Activated CD8-positive, alpha-beta T cell treated with anti-CD3 and anti-CD28 coated beads for 36 hours (primary cell): Measurements from ENCODE around the gene RBM28. TPM values are rescaled to one million over a fixed set of nuclear protein-coding genes. Genes with fewer than 3 reads are reported as not detected.

Source experiments
- ATAC-seq: fragments of 200-7000 bp; cut with Tn5 transposase; one replicate; pipeline ENCODE4 v1.10.0; 2021; ENCODE audit warnings: mild to moderate bottlenecking, moderate library complexity
- CTCF ChIA-PET: fragments of 350-600 bp; sonication (Branson Sonifier 250); formaldehyde crosslinking; loops from one replicate; lab custom pipeline; 2021; ENCODE audit warnings: antibody characterized with exemption; lab: Charles Lee
- POLR2A ChIA-PET: fragments of 350-600 bp; sonication (Branson Sonifier 250); formaldehyde crosslinking; loops from one replicate; lab custom pipeline; 2021; ENCODE audit warnings: antibody characterized with exemption; lab: Charles Lee
- DNase-seq: peaks from one replicate; pipeline ENCODE4 v3.0.0-alpha.2; 2020
- H3K27ac Mint-ChIP-seq: one replicate; pipeline ENCODE4 v1.8.0; 2021; ENCODE audit warnings: mild to moderate bottlenecking, mixed read lengths
- H3K27me3 Mint-ChIP-seq: one replicate; pipeline ENCODE4 v1.8.0; 2021; ENCODE audit warnings: mixed read lengths
- H3K36me3 Mint-ChIP-seq: one replicate; pipeline ENCODE4 v1.8.0; 2021; ENCODE audit warnings: low read depth, mixed read lengths
- H3K4me1 Mint-ChIP-seq: one replicate; pipeline ENCODE4 v1.8.0; 2021; ENCODE audit warnings: low read depth, mixed read lengths
- H3K4me3 Mint-ChIP-seq: one replicate; pipeline ENCODE4 v1.8.0; 2021; ENCODE audit warnings: mild to moderate bottlenecking, moderate library complexity, mixed read lengths
- H3K9me3 Mint-ChIP-seq: one replicate; pipeline ENCODE4 v1.8.0; 2021; ENCODE audit warnings: mixed read lengths
- intact Hi-C: fragments of 100-400 bp; cut with micrococcal nuclease; formaldehyde crosslinking; loops from one replicate; pipeline ENCODE4 v1.10.0; 2022
- total RNA-seq, 2 experiments: library from RNA; stranded (reverse); gene quantifications; one replicate each; pipeline ENCODE4 v1.2.3, GENCODE V29; 2021
- TF ChIP-seq, protein P1 (sequence below): fragments of 200-600 bp; IDR thresholded peaks from one replicate; pipeline ENCODE4 v1.8.0; 2022; ENCODE audit warnings: antibody characterized with exemption, mild to moderate bottlenecking

The RBM28 gene
- total RNA-seq, 2 experiments from 2014 or later: 55.3 to 55.6 TPM

DNA sequence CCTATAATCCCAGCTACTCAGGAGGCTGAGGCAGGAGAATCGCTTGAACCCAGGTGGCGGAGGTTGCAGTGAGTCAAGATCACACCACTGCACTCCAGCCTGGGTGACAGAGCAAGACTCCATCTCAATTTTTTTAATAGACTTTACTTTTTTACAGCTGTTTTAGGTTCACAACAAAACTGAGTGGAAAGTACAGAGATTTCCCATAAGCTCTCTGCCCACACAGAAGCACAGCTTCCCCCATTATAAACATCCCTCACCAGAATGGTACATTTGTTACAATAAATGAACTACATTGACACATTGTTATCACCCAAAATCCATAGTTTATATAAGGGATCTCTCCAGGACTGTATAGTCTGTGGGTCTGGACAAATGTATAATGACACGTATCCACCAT lies 32.4 kb upstream of the RBM28 start:
- TF ChIP-seq, protein P1, sequence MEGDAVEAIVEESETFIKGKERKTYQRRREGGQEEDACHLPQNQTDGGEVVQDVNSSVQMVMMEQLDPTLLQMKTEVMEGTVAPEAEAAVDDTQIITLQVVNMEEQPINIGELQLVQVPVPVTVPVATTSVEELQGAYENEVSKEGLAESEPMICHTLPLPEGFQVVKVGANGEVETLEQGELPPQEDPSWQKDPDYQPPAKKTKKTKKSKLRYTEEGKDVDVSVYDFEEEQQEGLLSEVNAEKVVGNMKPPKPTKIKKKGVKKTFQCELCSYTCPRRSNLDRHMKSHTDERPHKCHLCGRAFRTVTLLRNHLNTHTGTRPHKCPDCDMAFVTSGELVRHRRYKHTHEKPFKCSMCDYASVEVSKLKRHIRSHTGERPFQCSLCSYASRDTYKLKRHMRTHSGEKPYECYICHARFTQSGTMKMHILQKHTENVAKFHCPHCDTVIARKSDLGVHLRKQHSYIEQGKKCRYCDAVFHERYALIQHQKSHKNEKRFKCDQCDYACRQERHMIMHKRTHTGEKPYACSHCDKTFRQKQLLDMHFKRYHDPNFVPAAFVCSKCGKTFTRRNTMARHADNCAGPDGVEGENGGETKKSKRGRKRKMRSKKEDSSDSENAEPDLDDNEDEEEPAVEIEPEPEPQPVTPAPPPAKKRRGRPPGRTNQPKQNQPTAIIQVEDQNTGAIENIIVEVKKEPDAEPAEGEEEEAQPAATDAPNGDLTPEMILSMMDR: no peak
- CTCF ChIA-PET: interaction anchor here (1.8 to 4.6 kb wide), 2 partner anchors 11 to 23 kb away, joined by 4 to 28 read pairs; no protein-coding TSS in a partner anchor
- POLR2A ChIA-PET: no interaction called here
- Mint-ChIP-seq H3K9me3 (no peaks in the 10 kb centered on the region), H3K27me3 (peaks cover 4% of the 10 kb centered on the region), H3K27ac (no peak overlapping the region), H3K4me3 (no peak overlapping the region), H3K36me3 (no peaks in the 10 kb centered on the region), H3K4me1 (no peaks in the 10 kb centered on the region)
- ATAC-seq (no peak), DNase-seq (no peak)
- intact Hi-C loops: no loop called here

DNA sequence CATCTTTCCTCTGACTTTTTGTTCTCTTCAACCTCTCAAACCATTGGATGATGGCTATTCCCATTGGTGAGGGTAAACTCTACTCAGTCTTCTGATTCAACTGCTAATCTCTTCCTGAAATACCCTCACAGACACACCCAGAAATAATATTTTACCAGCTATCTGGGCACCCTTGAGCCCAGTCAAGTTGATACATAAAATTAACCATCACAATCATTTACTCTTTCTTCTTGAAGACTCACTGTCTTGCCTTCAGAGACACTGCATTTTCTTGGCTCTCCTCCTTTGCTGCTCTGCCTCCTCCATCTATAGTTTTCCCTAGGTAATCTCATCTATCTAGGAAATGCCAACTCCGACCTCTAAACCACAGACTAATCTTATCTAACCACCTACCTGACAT lies 30.3 kb upstream of the RBM28 start:
- H3K4me3 Mint-ChIP-seq: no peak overlapping the region
- no peaks in the 10 kb centered on the region for H3K4me1 Mint-ChIP-seq
- no peak overlapping the region for H3K27ac Mint-ChIP-seq
- ChIA-PET CTCF (interaction anchor here (0.6 to 5.1 kb wide), 7 partner anchors 11 to 53 kb away, joined by 3 to 38 read pairs (median 5); no protein-coding TSS in a partner anchor), POLR2A (no interaction called here)
- intact Hi-C loops: no loop called here
- TF ChIP-seq, protein P1: no peak
- H3K9me3 Mint-ChIP-seq: no peaks in the 10 kb centered on the region
- DNase-seq (no peak), ATAC-seq (no peak)
- no peaks in the 10 kb centered on the region for H3K36me3 Mint-ChIP-seq
- peaks cover 6% of the 10 kb centered on the region for H3K27me3 Mint-ChIP-seq

DNA sequence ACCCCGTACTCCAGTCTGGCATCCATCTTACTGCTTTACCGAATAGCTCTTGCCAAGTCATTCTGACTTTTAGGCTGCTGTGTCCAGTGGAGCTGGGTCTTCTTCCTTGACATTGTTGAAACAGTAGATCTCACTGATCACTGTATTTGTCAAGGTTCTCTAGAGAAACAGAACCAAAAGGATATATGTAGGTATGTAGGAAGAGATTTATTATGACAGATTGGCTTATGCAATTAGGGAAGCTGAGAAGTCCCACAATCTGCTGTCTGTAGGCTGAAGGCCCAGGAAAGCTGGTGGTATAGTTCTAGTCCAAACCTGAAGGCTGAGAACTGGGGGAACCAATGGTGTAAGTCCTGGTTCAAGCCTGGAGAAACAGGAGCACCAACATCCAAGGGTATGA lies 29.9 kb upstream of the RBM28 start:
- no peaks in the 10 kb centered on the region for H3K36me3 Mint-ChIP-seq
- H3K4me1 Mint-ChIP-seq: no peaks in the 10 kb centered on the region
- TF ChIP-seq, protein P1: no peak
- ATAC-seq (no peak), DNase-seq (no peak)
- intact Hi-C loops: no loop called here
- H3K27ac Mint-ChIP-seq: no peak overlapping the region
- H3K27me3 Mint-ChIP-seq: peaks cover 6% of the 10 kb centered on the region
- no peak overlapping the region for H3K4me3 Mint-ChIP-seq
- H3K9me3 Mint-ChIP-seq: no peaks in the 10 kb centered on the region
- ChIA-PET POLR2A (interaction anchor here (0.5 kb wide), 1 partner anchor 23 kb away, joined by 3 read pairs; no protein-coding TSS in a partner anchor), CTCF (interaction anchor here (0.6 to 5.1 kb wide), 9 partner anchors 8 to 53 kb away, joined by 3 to 38 read pairs (median 5); no protein-coding TSS in a partner anchor)

DNA sequence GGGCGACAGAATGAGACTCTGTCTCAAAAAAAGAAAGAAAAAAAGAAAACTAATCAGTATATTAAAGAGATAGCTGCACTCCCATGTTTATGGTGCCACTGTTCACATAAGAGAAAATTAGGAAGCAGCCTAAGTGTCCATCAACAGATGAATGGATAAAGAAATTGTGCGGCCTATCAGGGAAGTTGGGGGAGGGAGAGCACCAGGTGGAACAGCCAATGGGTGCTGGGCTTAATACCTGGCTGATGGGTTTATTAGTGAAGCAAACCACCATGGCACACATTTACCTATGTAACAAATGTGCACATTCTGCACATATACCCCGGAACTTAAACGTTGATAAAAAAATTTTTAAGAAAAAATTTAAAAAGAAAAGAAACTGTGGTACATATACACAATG lies 26.8 kb upstream of the RBM28 start:
- intact Hi-C loops: no loop called here
- ATAC-seq: no peak
- no peaks in the 10 kb centered on the region for H3K36me3 Mint-ChIP-seq

DNA sequence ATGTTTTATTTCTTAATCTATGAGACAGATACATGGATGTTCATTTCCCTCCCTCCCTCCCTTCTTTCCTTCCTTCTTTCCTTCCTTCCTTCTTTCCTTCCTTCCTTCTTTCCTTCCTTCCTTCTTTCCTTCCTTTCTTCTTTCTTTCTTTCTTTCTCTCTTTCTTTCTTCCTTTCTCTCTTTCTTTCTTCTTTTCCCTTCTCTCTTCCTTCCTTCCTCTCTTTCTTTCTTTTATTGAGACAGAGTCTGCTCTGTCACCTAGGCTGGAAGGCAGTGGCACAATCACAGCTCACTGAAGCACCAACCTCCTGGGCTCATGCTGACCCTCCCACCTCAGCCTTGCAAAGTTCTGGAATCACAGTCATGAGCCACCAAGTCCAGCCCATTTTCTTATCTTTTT lies 23.3 kb upstream of the RBM28 start:
- Mint-ChIP-seq H3K36me3 (no peaks in the 10 kb centered on the region), H3K4me1 (peaks cover 10% of the 10 kb centered on the region), H3K4me3 (no peak overlapping the region), H3K27ac (no peak overlapping the region), H3K27me3 (peaks cover 34% of the 10 kb centered on the region), H3K9me3 (no peaks in the 10 kb centered on the region)
- ATAC-seq (no peak), DNase-seq (no peak)
- CTCF ChIA-PET: interaction anchor here (0.8 to 1.8 kb wide), 3 partner anchors 18 to 20 kb away, joined by 3 to 11 read pairs (median 4); no protein-coding TSS in a partner anchor
- TF ChIP-seq, protein P1: no peak
- intact Hi-C loops: no loop called here
- POLR2A ChIA-PET: interaction anchor here (1.0 kb wide), 1 partner anchor 17 kb away, joined by 4 read pairs; no protein-coding TSS in a partner anchor

More for the DNA sequence above, 26.8 kb upstream of the RBM28 start:
- no peaks in the 10 kb centered on the region for H3K4me1 Mint-ChIP-seq
- H3K9me3 Mint-ChIP-seq: no peaks in the 10 kb centered on the region
- TF ChIP-seq, protein P1: no peak
- POLR2A ChIA-PET: no interaction called here
- peaks cover 14% of the 10 kb centered on the region for H3K27me3 Mint-ChIP-seq
- no peak overlapping the region for H3K27ac Mint-ChIP-seq
- no peak overlapping the region for H3K4me3 Mint-ChIP-seq
- DNase-seq: no peak
- CTCF ChIA-PET: interaction anchor here (0.8 to 5.1 kb wide), 3 partner anchors 11 to 23 kb away, joined by 3 to 38 read pairs (median 18); no protein-coding TSS in a partner anchor
